GM15510 (cell line): ENCODE data around the gene TEX14.

Source experiments
- POLR2A ChIP-seq: IDR thresholded peaks from 3 replicates; pipeline ENCODE4 v1.6.1; 2011; ENCODE audit warnings: borderline replicate concordance; ENCODE audit not compliant: insufficient read length; ENCODE audit errors: extremely low read depth

TEX14 gene, protein sequence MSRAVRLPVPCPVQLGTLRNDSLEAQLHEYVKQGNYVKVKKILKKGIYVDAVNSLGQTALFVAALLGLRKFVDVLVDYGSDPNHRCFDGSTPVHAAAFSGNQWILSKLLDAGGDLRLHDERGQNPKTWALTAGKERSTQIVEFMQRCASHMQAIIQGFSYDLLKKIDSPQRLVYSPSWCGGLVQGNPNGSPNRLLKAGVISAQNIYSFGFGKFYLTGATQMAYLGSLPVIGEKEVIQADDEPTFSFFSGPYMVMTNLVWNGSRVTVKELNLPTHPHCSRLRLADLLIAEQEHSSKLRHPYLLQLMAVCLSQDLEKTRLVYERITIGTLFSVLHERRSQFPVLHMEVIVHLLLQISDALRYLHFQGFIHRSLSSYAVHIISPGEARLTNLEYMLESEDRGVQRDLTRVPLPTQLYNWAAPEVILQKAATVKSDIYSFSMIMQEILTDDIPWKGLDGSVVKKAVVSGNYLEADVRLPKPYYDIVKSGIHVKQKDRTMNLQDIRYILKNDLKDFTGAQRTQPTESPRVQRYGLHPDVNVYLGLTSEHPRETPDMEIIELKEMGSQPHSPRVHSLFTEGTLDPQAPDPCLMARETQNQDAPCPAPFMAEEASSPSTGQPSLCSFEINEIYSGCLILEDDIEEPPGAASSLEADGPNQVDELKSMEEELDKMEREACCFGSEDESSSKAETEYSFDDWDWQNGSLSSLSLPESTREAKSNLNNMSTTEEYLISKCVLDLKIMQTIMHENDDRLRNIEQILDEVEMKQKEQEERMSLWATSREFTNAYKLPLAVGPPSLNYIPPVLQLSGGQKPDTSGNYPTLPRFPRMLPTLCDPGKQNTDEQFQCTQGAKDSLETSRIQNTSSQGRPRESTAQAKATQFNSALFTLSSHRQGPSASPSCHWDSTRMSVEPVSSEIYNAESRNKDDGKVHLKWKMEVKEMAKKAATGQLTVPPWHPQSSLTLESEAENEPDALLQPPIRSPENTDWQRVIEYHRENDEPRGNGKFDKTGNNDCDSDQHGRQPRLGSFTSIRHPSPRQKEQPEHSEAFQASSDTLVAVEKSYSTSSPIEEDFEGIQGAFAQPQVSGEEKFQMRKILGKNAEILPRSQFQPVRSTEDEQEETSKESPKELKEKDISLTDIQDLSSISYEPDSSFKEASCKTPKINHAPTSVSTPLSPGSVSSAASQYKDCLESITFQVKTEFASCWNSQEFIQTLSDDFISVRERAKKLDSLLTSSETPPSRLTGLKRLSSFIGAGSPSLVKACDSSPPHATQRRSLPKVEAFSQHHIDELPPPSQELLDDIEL (N-terminal part only)

DNA sequence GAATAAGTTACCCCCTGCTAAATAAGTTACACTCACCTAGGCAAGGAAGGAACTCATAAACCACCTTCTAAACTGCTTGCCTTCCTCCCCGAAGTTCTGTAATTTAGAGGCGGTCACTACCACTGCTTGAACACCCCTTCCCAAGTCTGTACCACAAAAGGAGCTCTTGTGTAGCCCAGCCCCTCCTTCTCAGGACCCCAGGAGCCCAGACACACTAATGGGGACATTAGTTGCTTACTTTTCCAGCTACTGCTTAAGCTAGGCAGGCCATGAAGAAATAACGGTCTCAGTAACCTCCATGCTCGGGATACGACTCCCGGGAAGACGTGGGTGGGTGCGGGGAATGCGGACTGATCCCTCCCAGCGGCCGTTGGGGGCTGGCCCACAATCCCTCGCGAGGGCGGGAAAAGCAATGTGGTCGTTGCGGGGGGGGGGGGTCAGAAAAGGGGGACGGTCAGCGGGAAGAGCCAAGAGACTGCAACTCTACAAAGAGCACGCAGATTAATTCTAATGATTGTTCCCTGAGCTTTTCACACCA lies at the start of gene TEX14:
TEX14 (minus strand) TSS at position 345 of the 538 bp plus-strand sequence. CDS start 40,044 bp downstream, outside the sequence.
- TF ChIP-seq POLR2A = no peak

DNA sequence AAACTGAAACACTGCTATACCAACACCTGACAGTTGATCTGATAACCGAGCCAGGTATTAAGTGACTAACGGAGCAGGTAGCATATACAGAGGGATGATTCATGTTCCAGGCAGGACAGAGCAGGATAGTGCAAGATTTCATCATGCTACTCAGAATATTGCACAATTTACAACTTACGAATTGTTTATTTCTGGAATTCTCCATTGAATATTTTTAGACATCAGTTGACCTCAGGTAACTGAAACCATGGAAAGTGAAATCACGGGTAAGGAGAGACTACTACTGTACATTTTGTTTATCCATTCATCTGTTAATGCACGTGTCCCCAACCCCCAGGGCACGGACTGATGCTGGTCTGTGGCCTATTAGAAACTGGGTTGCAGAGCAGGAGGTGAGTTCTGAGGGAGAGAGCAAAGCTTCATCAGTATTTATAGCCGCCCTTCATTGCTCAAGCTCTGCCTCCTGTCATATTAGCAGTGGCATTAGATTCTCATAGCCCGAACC lies 49.3 kb upstream of the TEX14 start:
- no peak for TF ChIP-seq POLR2A

DNA sequence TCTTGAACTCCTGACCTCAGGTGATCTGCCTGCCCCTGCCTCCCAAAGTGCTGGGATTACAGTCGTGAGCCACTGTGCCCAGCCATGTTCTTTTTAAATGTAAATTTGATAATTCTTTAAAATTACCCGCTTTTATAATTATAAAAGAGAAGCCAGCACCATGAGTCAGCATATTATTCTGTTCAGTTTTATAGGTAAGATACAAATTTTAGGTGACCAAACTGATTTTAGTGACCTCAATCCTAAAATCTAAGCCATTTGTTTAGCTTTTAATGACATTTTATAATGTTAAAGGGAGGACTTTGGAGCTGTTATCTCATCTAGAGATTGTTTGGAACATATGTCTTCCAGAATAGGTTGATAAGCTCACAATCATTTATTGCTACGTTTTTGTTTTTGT lies 43.0 kb upstream of the TEX14 start:
- no peak for TF ChIP-seq POLR2A

DNA sequence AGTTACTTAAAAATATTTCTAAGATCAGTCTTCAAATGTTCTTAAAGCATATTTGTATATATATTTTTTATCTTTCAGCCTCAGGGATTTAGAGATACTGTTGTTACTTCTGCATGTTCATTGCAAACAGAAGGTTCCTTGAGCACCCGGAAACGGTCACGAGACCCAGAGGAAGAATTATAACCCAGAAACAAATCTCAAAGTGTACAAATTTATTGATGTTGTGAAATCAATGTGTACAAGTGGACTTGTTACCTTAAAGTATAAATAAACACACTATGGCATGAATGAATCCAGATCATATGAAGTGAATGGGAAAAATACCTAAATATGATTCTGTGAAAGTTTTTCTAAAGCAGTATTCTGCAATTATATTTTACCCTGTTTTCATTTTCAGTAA lies 42.2 kb upstream of the TEX14 start:
- no peak for TF ChIP-seq POLR2A

DNA sequence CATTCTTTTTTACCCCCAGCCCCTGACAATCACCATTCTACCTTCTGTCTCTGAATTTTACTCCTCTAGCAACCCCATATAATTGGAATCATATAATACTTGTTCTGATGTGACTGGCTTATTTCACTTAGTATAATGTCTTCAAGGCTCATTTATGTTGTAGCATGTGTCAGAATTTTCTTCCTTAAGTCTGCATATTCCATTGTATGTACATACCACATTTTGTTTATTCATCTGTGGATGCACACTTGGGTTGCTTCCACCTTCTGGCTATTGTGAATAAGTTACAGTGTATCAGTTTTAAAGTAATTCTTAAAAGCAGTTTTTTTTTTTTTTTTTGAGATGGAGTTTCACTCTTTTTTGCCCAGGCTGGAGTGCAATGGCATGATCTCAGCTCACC lies 39.1 kb upstream of the TEX14 start:
- no peak for TF ChIP-seq POLR2A

DNA sequence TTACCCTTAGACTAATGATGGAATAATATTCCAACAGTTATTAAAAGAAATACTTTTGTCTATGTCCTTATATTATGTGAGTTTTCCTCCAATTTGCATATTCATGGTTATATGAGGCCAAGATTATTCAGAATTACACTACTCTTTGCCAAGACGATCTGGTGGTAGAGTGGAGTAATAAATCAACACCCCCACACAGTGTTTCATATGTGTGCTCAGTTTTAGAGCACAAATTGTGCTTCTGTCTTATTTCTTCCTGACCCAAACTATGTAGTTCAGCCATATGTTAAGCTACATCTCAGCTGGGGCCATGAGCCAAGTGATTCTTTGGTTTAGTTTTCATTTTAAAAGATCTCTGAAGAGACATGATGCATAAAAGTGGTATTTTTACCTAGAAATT lies 37.0 kb upstream of the TEX14 start:
- TF ChIP-seq POLR2A = no peak

DNA sequence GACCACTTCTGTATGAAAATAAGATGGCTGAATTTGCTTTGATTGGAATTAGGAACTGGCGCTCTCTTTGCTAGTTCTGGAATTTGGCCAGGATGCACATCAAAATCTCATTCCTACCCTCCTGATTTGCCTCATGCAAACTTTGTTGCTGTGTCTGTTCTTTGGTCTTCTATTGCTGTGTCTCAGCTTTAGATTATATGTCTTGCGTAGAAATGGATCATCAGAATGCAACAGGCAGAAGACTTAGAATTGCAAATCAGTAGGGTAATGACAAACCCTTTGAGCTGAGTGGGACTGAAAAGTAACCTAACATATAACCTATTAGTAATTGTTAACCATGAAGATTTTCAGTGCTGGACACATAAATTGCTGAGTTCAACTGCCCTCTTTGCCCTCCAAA lies 30.9 kb upstream of the TEX14 start:
- no peak for TF ChIP-seq POLR2A

DNA sequence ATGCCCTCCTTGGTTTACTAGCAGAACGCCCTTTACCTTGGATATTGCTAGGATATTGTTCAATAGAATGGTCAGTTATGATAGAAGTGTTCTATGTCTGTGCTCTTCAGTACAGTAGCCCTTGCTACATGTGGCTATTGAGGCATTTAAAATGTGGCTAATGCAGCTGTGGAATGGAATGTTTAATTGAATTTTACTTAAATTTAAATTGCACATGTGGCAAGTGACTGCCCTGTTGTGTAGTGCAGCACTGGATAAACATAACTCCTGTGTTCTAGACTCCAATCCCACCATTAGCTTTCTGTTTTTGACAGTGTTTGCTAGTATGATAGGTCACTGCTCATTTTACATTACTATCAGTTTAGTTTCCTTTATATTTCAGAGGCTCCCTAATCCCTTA lies 30.4 kb upstream of the TEX14 start:
- no peak for TF ChIP-seq POLR2A

DNA sequence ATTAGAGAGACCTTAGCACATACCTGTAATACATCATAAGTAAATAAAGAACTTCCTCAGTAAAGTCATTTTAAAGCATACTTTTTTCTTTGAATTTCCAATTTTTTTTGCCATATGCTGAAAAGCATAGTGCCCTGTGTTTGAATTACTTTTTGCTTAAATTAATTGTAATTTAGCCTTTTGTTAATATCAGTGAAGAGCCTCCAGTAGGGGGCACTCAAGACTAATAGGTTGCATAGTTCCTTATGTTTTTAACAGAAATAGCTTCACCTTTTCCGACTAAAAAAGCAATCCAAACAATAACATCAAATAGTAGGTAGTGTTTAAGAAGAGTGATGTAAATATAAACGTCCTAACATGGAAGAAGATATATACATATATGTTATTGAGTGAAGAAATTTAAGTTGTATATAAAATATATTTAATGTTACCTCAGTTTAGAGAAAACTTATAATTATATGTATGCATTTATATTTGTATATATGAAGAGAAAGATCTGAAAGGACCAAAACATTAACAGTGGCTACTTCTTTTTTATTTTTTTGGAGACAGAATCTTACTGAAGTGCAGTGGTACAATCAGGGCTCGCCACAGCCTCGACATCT lies 19.2 kb upstream of the TEX14 start:
- no peak for TF ChIP-seq POLR2A

DNA sequence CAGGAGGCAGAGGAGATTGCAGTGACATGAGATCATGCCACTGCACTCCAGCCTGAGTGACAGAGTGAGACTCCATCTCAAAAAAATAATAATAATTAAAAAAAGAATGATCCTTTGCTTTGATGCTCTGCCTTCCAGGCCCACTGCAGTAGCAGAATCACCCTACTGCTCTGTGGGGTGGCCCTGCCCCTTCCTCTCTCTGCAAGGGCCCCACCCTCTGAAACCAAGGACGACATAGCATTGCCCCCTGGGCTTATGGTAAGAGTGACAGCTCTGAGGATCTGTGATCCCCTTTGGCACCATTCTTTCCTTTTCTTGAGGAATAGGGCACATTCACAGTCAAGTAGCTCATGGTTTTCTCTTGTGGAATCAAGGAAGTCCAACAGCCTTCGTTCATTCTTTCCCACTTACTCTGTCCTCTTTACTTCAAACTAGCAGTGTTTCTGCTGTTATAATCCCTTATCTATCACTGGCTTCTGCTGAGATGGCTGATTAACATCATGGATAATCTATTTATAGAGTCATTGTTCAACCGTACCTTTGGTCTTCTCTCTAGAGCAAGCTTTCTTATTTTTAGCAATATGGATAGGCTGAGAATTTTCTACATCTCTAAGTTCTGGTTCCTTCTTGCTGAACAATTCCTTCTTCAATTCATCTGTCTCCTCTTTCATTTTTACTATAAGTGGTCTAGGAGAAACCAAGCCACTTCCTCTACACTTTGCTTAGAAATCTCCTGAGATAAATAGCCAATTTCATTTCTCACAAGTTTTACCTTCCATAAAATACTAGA lies 14.7 kb upstream of the TEX14 start:
- TF ChIP-seq POLR2A = no peak

DNA sequence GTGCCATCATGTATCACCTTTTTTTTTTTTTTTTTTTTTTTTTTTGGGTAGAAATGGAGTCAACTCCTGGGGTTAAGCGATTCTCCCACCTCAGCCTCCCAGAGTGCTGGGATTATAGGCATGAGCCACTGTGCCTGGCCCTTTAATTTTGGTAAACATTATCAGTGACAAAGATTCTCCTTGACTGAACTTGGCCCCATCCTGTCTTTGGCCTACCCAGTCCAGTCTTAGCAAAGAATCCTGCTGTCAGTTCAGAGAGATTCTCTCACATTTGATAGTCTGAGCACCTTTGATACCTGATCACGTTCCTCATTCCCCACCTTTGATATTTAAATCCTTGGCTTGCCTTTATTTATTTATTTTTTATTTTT lies 12.1 kb upstream of the TEX14 start:
- no peak for TF ChIP-seq POLR2A

DNA sequence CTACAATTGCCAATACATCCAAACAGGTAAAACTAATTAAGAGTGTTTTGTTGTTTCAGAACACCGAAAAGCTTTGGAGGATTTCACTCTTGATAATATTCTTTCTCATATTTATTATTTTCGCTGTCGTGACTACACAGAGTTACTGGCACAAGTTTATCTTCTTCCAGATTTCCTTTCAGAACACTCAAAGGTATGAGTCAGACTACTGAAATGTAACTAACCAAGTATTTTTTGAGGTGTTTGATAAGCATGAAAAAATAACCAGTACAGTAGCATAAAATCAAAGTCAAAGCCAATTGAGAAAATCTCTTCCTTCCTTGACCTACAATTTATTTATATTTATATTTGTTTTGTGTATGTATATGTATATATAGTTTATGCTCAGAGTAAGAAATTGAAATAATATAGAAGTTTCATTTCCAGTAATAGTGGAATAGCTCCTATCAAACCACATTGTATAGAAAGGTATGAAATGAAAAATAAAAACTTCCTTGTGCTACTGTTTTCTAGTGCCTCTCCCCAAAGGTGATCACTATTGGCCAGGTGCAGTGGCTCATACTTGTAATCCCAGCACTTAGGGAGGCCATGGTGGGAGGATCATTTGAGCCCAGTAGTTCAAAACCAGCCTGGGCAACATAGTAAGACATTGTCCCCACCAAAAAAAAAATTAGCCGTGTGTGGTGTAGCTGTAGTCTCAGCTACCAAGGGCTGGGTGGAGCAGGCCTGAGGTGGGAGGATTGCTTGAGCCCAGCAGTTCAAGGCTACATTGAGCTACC lies 11.5 kb upstream of the TEX14 start:
- TF ChIP-seq POLR2A = no peak

DNA sequence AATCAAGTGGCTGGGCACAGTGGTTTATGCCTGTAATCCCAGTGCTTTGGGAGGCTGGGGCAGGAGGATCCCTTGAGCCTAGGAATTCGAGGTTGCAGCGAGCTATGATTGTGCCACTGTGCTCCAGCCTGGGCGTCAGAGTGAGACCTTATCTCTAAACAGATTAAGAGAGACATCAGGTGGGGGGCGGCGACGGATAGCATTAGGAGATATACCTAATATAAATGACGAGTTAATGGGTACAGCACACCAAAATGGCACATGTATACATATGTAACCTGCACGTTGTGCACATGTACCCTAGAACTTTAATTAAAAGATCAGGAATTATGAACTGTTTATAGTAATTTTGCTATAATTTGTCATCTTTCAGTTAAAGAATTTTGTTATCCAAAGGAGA lies 10.9 kb upstream of the TEX14 start:
- TF ChIP-seq POLR2A = no peak

DNA sequence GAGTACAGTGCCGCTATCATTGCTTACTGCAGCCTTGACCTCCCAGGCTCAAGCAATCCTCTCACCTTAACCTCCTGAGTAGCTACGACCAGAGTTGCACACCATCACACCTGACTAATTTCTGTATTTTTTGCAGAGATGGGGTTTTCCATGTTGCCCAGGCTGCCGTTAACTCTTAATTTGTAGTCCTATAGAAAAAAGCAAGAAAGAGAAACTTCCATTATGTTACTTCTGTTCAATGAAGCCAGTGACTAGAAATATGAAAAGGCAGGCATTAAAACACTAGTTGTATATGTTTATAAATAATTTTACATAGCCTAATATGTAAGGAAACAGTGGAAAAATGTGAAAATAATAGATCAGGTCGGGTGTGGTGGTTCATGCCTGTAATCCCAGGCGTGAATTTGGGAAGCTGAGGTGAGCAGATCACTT lies 10.2 kb upstream of the TEX14 start:
- TF ChIP-seq POLR2A = no peak
